ENCODE measurements around the gene SH3BP5.

- TF ChIP-seq CTCF (IDR thresholded peaks at IDR 0.05) (no peak), POLR2A (IDR thresholded peaks at IDR 0.05) (no peak)
Measured at GRCh38 chr3:15321349-15321748, 11.0 kb downstream of the SH3BP5 start.
